NCI-H2196 treated with DMSO at 0.1 percent for 48 hours (cell line): Measurements from ENCODE around the gene ENPP4.
"Not testable (repeated sequence)": the region's sequence is repeated elsewhere in the genome, so short reads cannot be mapped to it uniquely, and the experiment has no call there.

ENCODE experiments used
- DNase-seq: peaks from one replicate; lab custom pipeline; 2025; ENCODE audit not compliant: unreplicated experiment; lab: John Stamatoyannopoulos, UW

ENPP4 gene

DNA sequence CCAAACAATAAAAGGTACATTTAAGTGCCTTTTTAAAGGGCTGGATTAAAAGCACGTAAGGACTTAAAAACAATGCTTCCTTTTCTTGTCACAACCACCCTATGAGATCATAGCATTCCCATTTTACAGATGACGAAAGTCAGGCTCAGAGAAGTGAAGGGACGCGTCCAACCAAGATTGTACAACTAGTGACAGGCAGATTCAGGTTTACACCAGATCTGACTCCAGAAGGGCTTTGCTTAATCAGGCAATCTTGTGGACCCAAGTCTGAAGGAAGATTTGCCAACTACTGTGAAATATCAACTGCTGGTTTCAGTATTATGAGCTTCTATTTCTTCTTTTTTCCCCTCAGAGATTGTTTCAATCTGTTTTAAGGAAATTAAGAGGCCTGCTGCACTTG, 877 bp downstream of the ENPP4 start:
- no peak for DNase-seq

DNA sequence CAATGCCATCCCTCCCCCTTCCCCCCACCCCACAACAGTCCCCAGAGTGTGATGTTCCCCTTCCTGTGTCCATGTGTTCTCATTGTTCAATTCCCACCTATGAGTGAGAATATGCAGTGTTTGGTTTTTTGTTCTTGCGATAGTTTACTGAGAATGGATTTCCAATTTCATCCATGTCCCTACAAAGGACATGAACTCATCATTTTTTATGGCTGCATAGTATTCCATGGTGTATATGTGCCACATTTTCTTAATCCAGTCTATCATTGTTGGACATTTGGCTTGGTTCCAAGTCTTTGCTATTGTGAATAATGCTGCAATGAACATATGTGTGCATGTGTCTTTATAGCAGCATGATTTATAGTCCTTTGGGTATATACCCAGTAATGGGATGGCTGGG, 1.5 kb downstream of the ENPP4 start:
- not testable (repeated sequence) for DNase-seq

DNA sequence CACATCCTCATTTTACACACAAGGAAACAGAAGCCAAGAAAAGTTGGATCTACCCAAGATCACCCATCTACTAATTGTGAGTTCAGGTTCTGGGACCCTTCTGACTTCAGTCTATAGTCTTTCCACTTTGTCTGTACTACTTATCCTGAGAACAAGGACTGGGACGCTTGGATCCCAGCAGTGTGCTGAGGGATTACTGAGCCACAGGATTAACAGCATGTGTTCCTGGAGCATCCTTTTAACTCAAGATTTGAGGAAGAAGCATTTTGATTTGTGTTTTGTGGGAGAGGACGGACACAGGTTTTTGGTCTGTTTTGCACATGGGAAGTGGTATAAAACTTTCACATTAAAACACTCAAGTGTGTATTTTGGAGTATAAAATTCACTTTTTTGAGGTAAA, 4.4 kb downstream of the ENPP4 start:
- DNase-seq = no peak

DNA sequence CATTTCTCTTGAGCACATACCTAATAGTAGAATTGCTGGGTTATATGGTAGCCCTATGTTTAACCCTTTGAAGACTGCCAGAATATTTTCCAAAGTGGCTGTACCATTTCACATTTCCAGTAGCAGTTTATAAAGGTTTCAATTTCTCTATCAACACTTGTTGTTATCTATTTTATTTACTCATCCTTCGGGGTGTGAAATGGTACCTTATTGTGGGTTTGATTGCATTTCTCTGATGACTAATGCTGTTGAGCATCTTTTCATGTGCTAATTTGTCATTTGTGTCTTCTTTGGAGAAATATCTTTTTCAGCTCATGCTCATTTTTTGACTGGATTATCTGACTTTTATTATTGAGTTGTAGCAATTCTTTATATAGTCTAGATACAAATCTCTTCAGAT, 5.4 kb downstream of the ENPP4 start:
- DNase-seq = no peak

DNA sequence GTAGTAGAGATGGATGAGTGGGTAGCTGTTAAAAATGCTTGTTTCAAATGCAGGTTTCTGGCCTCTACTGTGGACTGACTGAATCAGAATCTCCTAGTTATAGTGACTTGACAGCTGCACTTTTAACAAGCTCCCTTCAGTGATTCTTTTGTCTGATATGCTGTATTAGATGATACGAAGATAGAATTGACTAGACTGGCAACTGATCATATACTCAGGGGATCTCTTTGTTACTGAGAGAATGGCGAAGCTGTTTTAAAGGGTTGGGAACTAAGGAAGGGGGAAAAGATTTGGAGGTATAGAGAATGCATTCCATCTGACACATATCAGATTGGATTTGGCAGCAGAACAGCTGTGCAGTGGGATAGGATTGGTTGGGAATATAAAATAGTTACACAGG, 7.0 kb downstream of the ENPP4 start:
- DNase-seq = no peak

DNA sequence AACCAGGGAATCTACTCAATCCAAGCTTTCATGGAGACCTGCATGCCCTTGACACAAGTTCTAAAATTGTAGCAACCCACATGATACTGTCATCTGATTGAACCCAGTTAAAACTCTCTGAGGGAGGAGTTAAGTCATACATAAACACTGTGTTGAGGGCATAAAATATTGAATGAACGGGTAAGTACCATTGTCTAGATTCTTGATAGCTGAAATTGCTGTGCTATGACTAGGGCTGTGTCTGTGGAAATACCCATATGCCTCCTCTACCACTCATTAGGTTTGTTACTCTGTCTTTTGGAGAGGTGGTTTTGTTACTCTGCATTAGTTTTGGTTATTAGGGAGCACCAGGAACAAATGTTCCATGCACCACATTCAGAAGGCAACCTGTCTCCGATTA, 7.6 kb downstream of the ENPP4 start:
- no peak for DNase-seq

DNA sequence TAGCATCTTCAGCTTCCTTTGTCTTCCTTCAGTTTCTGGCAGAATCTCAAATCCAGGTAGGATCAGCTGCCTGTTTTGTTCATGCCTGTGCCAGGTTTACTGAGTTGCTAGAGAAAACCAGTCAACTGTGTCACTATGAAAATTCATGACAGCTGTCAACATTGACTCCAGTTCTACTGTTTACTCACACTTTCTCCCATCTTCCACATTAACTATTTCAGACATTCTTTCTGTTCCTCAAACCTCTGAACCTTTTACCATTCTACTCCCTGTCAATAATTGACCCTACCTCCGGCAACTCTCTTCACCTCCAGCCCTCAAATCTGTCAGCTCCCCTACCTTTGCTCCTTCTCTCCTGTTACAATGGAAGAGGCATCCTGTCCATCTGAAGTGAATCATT, 8.5 kb downstream of the ENPP4 start:
- DNase-seq = peak; percentile 13

DNA sequence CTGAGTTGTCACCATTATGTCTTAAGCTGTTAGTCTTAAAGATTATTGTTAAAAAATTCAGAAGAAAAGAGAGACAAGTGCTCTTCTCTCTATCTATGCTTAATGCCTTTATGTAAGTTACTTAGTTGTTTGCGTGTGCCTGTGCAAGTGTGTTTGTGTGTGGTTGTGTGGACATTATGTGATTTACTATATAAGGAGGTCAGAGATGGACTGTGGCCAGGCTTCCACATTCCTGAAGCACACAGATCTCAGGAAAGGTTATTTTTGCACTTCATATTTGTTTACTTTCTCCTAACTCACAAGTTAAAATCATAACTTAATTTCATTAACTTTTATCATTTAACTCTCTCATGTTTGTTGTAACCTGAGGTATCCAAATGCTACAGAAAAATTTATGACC, 14.5 kb downstream of the ENPP4 start:
- no peak for DNase-seq

DNA sequence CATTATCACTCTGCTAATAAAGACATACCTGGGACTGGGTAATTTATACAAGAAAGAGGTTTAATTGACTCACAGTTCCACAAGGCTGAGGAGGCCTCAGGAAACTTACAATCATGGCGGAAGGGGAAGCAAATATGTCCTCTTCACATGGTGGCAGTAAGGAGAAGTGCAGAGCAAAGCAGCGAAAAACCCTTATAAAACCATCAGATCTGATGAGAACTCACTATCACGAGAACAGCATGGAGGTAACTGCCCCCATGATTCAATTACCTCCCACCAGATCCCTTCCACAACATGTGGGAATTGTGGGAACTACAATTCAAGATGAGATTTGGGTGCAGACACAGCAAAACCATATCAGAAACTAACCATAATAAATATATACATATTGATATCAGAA, 19.3 kb downstream of the ENPP4 start:
- not testable (repeated sequence) for DNase-seq

DNA sequence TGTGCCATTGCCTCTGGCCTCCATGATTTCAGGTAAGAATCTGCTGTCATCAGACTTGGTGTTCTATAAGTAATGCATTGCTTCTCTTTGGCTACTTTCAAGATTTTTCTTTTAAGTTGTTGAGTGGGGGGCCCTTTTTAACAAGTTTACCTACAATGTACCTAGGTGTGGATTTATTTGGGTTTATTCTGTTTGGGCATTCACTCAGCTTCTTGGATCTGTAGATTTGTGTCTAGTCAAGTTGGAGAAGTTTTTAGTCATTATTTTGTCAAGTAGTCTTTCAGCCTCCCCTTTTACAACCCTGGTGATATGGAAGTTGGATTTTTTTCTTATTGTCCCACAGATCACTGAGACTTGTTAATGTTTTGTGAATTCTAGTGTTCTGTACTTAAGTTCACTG, 26.9 kb downstream of the ENPP4 start:
- no peak for DNase-seq

DNA sequence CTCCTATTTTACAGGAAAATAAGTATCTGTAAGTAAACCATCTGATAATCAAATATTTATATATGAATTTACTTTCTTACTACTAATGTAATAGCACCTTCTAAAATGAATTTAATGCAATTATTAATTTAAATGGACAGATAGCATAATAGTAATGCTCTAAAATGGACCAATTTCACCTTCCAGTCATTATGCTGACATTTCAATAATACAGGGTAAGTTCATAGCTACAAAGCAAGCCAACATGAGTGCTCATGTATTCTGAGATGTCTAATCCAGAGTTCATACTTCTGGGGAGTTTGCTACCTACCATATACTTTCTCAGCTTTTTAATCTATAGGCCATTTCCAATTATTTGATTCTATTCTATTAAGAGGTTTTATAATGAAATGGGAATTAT, 29.4 kb downstream of the ENPP4 start:
- no peak for DNase-seq

DNA sequence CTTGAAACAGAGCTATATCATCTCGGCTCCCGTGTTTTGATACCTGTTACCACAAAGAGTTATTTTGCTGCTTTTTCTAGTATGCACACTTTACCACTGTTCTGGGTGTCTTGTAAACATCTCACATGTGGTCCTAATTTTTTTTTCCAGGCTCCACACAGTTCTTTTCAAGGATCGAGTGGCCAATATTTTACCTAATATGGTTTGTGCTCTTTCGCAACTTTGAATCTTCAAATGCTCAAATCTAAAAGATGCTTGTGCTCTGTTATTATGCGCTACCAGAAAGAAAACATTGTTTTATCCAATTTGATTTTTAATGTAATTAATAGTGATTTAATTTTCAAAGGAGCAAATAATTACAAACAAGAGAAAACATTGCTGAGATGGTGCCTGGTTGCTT, 30.3 kb downstream of the ENPP4 start:
- DNase-seq = no peak

DNA sequence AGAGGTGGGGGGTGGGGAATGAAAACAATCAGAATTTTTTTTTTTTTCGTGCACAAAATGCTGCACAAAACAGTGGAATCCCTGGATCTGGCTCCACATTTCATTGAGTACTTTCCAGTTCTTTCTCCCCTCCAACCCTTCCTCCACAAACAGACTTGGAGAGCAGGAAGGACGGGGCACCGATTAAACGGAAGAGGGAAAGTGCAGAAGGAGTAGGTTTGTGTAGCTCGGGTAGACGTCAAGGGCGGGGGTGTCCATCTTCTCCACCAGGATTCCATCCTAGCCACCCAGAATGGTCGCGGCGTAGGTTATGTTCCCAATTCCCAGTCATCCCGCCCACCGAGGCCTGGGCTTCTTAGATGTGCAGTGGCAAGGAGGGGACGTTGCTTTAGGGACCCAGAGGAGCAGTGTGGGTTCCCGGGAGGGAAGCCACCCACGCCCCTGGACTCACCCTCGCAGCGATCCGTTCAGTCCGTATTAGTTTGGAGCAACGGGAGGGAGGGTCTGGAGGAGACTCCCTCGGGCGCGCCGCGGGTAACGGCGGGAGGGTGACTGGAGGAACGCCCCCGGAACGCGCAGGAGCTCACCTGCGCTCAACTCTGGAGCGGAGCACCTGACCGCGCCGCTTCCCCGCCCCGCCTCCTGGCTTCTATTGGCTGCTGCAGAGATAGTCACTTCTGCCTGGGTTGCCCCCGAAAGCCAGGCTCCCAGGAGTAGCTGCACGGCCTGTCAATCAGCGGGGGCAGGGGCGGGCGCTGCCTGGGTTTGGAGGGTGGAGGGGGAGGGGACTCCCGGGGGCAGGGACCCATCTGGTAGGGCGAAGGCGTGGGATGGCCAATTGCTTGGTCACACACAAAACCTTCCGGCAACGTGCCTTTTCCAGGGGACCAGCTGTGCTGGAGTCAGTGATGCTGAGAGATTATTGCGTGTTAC, 40.8 kb downstream of the ENPP4 start, which contains the start of gene ENPP5:
Gene ENPP5 (minus strand): TSS at position 624 of the 933 bp plus-strand sequence. CDS start 2,718 bp downstream, outside the sequence.
- peak; percentile 95 for DNase-seq

DNA sequence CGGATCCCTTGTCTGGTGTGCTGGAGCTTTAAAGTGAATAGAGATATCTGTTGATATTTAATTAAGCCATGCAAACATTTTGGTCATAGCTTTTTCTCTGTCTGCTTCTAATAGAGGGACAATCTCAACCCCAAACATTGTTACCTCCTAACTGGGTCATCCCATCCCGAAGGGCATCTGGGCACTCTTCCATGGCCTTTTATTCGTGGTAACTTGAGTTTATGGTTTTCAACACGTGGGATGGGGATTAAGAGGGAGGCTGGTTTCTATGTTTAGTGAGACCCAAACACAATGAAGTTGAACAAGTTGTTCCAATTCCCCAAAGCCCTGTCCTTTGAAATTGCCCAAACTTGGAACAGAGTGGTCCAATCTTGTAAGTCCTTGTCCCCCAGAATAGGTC, 42.4 kb downstream of the ENPP4 start:
- no peak for DNase-seq

DNA sequence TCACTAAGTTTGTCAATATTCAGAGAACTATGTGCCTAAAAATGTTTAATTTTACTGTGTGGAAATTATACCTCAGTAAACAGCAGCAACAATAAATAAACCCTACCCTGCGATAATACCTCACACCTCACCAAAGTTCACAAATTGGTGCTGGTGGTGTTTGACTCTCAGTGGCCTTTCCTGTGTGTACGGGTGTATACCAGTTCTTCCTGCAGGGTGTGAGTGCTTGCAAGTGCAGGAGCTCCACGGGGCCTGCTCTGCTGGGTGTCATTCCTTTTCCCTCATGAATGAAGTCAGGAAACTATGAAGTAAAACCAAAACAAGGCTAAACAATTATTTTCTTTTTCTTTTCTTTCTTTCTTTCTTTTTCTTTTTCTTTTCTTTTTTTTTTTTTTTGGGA, 45.1 kb downstream of the ENPP4 start:
- DNase-seq = no peak

DNA sequence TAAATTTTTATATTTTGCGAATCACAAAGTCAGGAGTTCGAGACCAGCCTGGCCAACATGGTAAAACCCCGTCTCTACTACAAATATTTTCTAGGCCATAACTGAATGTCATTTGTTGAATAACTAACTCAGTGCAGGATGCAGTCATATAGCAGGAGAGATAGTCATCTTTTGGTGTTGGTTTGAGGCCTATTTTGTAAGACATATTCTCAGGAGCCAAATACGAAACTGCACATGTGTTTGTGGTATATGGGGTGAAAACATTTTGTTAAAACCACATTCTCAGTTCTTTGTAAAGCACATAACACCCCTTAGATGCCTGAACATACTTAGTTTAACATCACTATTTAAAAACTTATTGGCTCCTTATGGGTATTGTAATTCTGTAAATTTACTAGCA, 45.7 kb downstream of the ENPP4 start:
- no peak for DNase-seq

DNA sequence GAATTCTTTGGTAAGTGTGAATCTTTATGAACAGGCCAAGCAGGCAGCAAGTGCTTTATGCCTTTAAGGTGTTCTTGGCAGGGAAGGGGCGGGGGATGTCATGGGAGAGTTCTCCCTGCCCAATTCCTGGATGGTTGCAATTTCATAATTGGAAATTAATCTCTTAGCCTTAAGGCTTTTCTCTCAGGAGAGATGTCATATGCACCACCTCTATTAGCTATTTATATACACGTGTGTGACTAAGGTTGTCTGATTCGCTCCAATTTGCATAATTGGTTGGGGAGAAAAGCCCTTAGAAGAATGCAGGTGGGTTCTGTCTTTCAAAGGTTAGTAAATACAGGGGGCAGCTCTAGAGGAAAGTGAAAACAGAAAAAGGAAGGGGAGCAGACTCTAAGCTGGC, 46.2 kb downstream of the ENPP4 start:
- no peak for DNase-seq

DNA sequence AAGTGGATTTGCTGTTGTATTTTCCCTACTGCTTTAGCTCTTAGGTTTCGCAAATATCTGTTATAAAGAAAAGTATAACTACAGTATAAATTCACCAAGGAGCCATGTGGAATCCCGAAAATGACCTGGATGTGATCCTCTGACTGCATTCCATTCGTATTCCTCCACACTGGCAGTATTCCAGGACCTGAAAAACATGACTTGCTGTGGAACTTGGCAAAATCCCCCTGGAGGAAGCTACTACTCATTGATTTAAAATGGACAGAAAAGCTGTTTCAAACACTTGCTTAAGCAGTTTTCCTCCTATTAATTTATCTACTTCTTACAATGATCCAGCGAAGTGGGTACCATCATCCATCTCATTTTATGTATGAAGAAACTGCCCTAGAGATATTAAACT, 54.3 kb downstream of the ENPP4 start:
- no peak for DNase-seq

DNA sequence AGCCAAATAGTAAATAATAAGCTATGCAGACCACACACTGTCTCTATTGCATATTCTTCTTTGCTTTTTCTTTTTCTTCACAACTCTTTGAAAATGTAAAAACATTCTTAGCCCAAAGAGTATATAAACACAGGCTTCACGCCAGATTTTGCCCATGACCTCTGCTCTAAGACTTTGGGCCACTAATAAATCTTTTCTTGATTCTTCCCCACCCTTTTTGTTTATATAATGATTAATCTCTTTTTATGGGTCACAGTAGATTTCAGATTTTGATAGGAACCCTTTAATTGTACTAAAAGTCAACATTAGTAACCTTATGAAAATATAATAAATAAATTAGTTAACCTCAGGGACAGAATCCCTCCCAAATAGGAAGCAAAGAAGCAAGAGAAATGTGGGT, 56.8 kb downstream of the ENPP4 start:
- no peak for DNase-seq

DNA sequence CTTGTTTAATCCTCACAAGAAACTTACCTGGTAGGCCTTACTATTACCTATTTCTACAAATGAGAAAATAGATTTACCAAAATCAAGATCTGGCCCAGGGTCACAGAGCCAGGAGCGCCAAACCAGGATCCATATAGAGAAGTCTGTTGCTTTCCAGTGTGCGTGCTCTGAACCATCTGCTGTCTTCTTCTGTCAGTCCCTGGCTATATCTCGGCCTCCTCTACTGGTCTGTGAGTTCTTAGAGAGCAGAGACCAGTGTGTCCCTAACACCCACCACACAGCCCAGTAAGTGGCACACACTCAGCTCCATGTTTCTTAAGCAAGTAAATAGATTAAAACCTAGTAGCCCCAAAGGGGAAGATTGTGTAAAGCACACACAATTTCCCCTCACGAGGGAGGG, 59.9 kb downstream of the ENPP4 start:
- DNase-seq = no peak

DNA sequence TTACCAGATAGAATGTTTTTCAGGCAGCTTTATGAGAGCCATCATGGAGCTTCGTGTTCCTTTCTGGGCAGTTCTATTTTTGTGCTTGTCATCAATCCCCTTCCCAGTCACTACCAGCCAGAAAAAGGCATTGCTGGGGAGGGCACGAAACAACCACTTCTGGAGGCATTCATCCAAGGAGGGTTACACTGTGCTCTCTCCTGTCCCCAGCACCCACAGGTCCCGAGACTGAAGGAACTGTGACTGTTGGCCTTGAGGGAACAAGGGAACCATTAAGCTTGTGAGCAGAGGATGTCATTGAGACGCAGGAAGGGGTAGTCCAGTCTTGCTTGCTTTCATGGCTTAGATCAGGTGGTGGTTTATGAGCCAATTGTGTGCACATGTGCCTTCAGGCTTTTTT, 61.1 kb downstream of the ENPP4 start:
- DNase-seq = no peak

DNA sequence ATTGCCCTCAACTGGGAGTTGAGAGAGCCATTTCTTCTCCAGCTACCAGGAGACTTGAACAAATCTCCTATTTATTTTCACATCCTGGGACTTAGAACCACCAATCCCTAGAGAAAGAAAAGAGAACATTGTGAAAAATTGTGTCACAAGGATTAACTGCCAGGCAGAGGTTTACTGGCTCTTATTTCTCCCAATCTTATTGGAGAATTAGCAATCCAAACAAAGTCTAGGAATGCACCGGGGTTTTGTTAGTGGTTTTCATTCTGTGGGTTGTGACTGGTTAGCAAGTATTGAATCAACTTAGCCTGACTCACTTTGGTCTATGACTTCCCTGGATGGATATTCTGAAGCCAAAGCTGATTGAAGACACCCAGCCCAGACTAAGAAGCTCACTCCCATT, 62.2 kb downstream of the ENPP4 start:
- DNase-seq = no peak
